ENCODE data around the gene CCDC57.

- TF ChIP-seq CTCF (IDR thresholded peaks at IDR 0.05) (no peak), POLR2AphosphoS5 (IDR thresholded peaks at IDR 0.05) (no peak), EP300 (IDR thresholded peaks at IDR 0.05) (no peak)
Measured at GRCh38 chr17:82157046-82158035, 55.3 kb downstream of the CCDC57 start.

All from esophagus muscularis mucosa (tissue), 4 donors.